NCI-H1105 (cell line): ENCODE data around the gene TRA2A.
"Not testable (repeated sequence)": the region's sequence is repeated elsewhere in the genome, so short reads cannot be mapped to it uniquely, and the experiment has no call there.

Experiments used
- DNase-seq: peaks from one replicate; lab custom pipeline; 2025; lab: John Stamatoyannopoulos, UW

The TRA2A gene

GRCh38 chr7:23494009-23494408 lies 37.8 kb downstream of the TRA2A start:
- DNase-seq = no peak

GRCh38 chr7:23491502-23491901 lies 40.3 kb downstream of the TRA2A start:
- DNase-seq = no peak

DNA sequence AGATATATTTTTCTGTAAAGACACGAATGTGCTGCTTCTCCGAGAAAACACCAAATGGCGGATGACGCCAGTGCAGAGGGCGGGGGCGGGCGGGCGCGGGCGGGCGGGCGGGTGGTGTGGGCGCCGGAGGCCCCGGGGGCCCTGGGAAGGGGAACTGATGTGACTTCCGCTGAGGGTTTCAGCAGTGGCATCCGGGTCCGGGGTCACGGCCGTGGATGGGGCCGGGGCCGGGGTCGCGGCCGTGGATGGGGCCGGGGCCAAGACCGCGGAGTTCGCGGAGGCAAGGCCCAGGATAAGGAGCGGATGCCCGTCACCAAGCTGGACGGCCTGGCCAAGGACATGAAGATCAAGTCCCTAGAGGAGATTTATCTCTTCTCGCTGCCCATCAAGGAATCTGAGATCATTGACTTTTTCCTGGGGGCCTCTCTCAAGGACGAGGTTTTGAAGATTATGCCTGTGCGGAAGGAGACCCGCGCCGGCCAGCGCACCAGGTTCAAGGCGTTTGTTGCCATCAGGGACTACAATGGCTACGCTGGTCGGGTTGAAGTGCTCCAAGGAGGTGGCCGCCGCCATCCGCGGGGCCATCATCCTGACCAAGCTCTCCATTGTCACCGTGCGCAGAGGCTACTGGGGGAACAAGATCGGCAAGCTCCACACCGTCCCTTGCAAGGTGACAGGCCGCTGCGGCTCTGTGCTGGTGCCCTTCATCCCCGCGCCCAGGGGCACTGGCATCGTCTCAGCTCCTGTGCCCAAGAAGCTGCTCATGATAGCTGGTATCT lies 41.2 kb downstream of the TRA2A start:
- DNase-seq = peak; percentile 44

- not testable (repeated sequence) for DNase-seq
These were observed 43.1 kb downstream of the TRA2A start for GRCh38 chr7:23488714-23489113.

- no peak for DNase-seq
These were observed 44.1 kb downstream of the TRA2A start for GRCh38 chr7:23487670-23488069.

GRCh38 chr7:23486002-23486773 lies 45.6 kb downstream of the TRA2A start:
- no peak for DNase-seq

GRCh38 chr7:23482686-23483085 lies 49.1 kb downstream of the TRA2A start:
- DNase-seq = no peak

- DNase-seq = no peak
These were observed 53.6 kb downstream of the TRA2A start for GRCh38 chr7:23477962-23478866.

DNA sequence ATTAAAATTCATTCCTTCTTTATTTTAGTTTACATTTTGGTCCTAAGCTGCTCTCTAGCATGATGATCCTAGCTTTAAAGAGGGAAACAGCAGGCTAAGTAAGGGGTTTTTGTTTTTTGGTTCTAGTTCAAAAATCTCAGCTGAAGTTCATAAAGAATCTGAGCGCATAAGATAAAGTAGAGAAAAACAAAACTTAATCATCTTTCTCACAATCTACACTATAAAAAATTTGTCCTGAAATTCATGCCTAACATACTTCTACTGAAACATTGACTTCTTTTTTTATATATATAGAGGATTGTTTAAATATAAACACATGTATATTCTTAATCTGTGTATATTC lies 54.7 kb downstream of the TRA2A start:
- no peak for DNase-seq

DNA sequence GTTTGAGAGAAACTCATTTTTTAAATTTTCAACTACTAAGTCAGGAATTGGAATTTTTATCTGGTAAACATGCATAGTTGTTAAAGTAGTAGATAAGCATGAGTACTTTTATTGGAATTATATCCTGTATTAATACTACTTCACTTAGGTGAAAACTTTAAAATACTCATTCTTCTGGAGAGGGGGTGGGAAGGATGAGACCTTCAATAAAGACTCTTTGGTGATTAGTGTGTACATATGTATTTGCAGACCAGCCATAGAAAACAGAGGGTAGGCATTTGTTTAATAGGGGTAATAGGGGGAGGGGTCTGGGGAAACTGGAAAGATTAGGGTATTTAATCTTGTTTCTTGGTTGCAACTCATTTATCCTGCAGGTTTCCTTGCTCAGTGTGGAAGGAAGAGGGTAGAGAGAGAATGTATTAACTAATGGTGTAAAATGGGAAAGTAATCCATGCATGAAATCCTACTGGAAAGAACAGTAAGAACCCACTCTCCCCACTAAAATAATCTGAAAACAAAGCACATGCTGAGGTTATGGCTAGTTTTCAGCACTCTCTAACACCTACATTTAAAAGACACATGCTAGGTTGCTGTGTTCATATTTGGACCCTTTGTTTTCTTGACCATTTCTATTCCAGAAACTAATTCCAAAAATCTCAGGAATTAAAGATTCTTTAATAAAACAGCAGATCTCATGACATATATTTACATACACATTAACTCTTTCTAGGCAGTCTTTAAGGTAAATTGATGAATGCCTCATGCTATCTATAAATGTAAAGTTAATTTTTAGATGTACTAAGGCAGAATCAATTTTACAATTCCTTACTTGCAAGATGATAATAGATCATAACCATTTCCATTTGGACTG lies 55.3 kb downstream of the TRA2A start:
- DNase-seq = no peak

GRCh38 chr7:23475576-23475839 lies 56.3 kb downstream of the TRA2A start:
- no peak for DNase-seq

GRCh38 chr7:23474829-23475575 lies 56.8 kb downstream of the TRA2A start:
- DNase-seq = no peak

DNA sequence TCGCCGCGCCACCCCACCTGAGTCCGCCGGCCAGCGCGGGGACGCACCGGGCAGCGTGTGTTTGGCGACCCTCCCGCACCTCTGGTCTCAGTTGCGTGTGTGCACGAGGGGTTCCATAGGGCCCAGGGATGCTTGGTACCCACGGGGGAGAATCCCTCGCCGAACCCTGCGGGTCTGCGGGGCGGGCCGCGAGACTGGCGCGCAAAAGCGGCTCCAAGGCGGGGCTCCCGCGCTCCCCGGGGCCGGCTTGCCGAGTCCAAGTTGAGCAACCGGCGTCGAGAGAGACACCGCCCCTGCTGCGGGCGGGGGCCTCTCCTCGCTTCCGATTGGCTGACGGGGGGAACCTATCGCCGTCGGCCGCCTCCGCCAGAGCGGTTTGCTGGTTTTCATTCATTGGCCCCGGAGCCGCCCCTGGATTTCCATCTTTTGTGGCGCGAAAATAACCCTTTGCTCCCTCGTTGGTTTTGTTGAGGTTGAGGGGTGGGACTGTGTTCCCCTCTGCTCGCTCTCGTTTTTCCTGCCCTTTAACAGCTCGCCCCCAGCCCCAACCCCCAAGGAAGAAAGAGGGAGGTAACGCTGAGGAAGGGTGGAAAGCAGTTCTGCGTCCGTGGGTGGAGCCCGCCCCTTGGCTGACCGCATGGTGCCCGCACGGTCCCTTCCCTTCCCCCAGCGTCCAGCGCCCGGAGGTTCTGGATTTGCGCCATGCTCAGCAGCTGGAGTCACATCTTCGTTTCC lies 57.5 kb downstream of the TRA2A start:
- DNase-seq = peak; percentile 98

DNA sequence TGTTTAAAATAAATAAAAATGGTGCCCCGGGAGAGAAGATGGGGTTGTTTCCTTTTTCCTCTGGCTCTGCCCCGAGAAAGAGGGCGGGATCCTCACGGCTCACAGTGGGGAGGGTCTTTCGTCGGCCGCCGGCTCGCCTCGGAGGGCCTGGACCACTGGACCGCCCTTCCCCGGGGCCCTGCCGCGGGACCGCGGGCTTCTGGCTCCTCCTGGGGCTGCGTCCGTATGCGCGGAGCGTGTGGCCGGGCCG lies 58.0 kb downstream of the TRA2A start:
- peak; percentile 77 for DNase-seq

DNA sequence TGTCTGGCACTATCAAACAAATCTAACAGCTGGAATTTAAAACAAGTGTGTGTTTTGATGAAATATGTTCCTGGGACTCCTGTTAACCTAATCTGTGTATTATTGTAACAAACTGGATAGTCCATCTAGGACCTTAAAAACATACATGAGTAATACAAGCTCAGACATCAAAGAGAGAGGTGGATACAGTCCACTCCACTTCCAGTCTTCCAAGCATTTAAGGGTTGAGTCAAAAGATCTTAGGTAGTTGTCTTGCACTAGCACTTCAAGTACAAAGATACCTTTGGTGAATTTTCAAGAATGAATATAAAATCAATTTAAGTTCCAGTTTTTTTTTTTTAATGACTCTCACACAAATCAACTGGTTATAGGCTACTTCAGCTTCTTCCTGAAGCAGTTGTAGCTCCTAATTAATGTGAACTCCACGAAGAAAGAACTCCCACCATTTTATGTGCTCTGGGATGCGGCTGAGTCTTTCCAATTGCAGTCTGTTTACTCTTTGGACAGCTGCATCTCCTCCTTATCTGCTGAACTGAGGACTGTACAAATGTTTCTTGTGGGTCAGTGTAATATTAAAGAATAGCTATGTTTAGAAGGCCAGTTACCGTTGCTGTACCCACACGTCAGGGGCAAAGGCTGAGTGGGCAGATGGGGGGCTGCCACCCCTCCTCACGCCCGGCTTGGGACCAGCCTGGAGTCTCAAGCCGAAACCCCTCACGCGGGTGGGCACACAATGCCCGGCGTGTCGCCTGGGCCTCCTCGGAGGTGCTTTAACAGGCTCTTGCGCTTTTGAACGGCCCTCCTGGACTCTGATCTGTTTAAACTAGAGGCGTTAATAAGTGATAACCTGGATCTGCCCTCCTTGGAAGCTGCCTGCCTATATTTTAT lies 58.6 kb downstream of the TRA2A start:
- DNase-seq = no peak

GRCh38 chr7:23472556-23472955 lies 59.2 kb downstream of the TRA2A start:
- no peak for DNase-seq

DNA sequence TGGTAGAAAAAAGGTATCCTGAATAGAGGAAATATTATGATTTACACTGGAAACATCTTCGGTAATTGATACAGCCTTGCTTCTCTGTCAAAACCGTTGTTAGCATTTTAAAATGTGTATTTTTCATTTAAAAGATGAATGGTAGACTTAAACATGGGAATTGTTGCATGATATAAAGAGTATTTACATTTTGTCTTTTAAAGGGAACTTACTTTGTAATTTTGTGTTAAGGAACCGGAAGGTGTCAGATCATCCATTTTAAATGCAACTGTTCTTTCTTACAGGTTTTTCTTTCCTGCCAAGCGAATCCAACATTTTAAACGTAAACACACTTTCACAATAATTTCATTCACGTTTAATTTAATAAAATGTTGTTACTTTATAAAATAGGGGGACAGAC lies 59.7 kb downstream of the TRA2A start:
- DNase-seq = no peak

GRCh38 chr7:23471106-23471859 lies 60.5 kb downstream of the TRA2A start:
- DNase-seq = peak; percentile 95
